ENCODE data around the gene TPRKB. TPM values are rescaled to one million over a fixed set of nuclear protein-coding genes. Genes with fewer than 3 reads are reported as not detected.
"Not testable (repeated sequence)": the region's sequence is repeated elsewhere in the genome, so short reads cannot be mapped to it uniquely, and the experiment has no call there.

Gene TPRKB
- polyA plus RNA-seq, 4 donors = 57.1 to 84.4 (median 70.8) TPM

- DNase-seq (ENCODE audit: low read depth in 4 of 4, low spot score in 3 of 4) = no peak
Observed at GRCh38 chr2:73746015-73746876, 9.1 kb upstream of the TPRKB start.

GRCh38 chr2:73740767-73741166 lies 3.6 kb upstream of the TPRKB start:
- no peak for DNase-seq (ENCODE audit: low read depth in 4 of 4, low spot score in 3 of 4)

GRCh38 chr2:73739101-73739500 lies 2.0 kb upstream of the TPRKB start:
- no peak for DNase-seq (ENCODE audit: low read depth in 4 of 4, low spot score in 3 of 4)

- no peak for DNase-seq (ENCODE audit: low read depth in 4 of 4, low spot score in 3 of 4)
Observed at GRCh38 chr2:73736378-73736777, 767 bp downstream of the TPRKB start.

- DNase-seq (ENCODE audit: low read depth in 4 of 4, low spot score in 3 of 4) = no peak
Observed at GRCh38 chr2:73730810-73731209, 6.3 kb downstream of the TPRKB start.

- no peak for DNase-seq (ENCODE audit: low read depth in 4 of 4, low spot score in 3 of 4)
Observed at GRCh38 chr2:73728711-73729110, 8.4 kb downstream of the TPRKB start.

GRCh38 chr2:73728043-73728442 lies 9.1 kb downstream of the TPRKB start:
- no peak for DNase-seq (ENCODE audit: low read depth in 4 of 4, low spot score in 3 of 4)

- not testable (repeated sequence) for DNase-seq (ENCODE audit: low read depth in 4 of 4, low spot score in 3 of 4)
Observed at GRCh38 chr2:73726657-73727056, 10.5 kb downstream of the TPRKB start.

- DNase-seq (ENCODE audit: low read depth in 4 of 4, low spot score in 3 of 4) = no peak
Observed at GRCh38 chr2:73718851-73719621, 18.1 kb downstream of the TPRKB start.

- no peak for DNase-seq (ENCODE audit: low read depth in 4 of 4, low spot score in 3 of 4)
Observed at GRCh38 chr2:73718421-73718820, 18.7 kb downstream of the TPRKB start.

- DNase-seq (ENCODE audit: low read depth in 4 of 4, low spot score in 3 of 4) = not testable (repeated sequence)
Observed at GRCh38 chr2:73717695-73718094, 19.4 kb downstream of the TPRKB start.

- no peak for DNase-seq (ENCODE audit: low read depth in 4 of 4, low spot score in 3 of 4)
Observed at GRCh38 chr2:73717251-73717606, 19.9 kb downstream of the TPRKB start.

- DNase-seq (ENCODE audit: low read depth in 4 of 4, low spot score in 3 of 4) = no peak
Observed at GRCh38 chr2:73716543-73717250, 20.4 kb downstream of the TPRKB start.

- DNase-seq (ENCODE audit: low read depth in 4 of 4, low spot score in 3 of 4) = no peak
Observed at GRCh38 chr2:73714091-73714490, 23.1 kb downstream of the TPRKB start.

GRCh38 chr2:73708527-73708926 lies 28.6 kb downstream of the TPRKB start:
- no peak for DNase-seq (ENCODE audit: low read depth in 4 of 4, low spot score in 3 of 4)

- no peak for DNase-seq (ENCODE audit: low read depth in 4 of 4, low spot score in 3 of 4)
Observed at GRCh38 chr2:73707636-73708035, 29.5 kb downstream of the TPRKB start.

GRCh38 chr2:73707058-73707457 lies 30.1 kb downstream of the TPRKB start:
- DNase-seq (ENCODE audit: low read depth in 4 of 4, low spot score in 3 of 4) = no peak

GRCh38 chr2:73705091-73705490 lies 32.1 kb downstream of the TPRKB start:
- no peak for DNase-seq (ENCODE audit: low read depth in 4 of 4, low spot score in 3 of 4)

GRCh38 chr2:73704285-73704684 lies 32.9 kb downstream of the TPRKB start:
- DNase-seq (ENCODE audit: low read depth in 4 of 4, low spot score in 3 of 4) = no peak

GRCh38 chr2:73703675-73704074 lies 33.5 kb downstream of the TPRKB start:
- DNase-seq (ENCODE audit: low read depth in 4 of 4, low spot score in 3 of 4) = no peak

GRCh38 chr2:73702852-73703493 lies 34.2 kb downstream of the TPRKB start:
- DNase-seq (ENCODE audit: low read depth in 4 of 4, low spot score in 3 of 4) = not testable (repeated sequence)
